NCI-H748 treated with DMSO at 0.1 percent for 48 hours (cell line): ENCODE results near the gene USHBP1.
"Not testable (repeated sequence)": the region's sequence is repeated elsewhere in the genome, so short reads cannot be mapped to it uniquely, and the experiment has no call there.

Source experiments
- DNase-seq: peaks from one replicate; lab custom pipeline; 2025; lab: John Stamatoyannopoulos, UW

The USHBP1 gene

DNA sequence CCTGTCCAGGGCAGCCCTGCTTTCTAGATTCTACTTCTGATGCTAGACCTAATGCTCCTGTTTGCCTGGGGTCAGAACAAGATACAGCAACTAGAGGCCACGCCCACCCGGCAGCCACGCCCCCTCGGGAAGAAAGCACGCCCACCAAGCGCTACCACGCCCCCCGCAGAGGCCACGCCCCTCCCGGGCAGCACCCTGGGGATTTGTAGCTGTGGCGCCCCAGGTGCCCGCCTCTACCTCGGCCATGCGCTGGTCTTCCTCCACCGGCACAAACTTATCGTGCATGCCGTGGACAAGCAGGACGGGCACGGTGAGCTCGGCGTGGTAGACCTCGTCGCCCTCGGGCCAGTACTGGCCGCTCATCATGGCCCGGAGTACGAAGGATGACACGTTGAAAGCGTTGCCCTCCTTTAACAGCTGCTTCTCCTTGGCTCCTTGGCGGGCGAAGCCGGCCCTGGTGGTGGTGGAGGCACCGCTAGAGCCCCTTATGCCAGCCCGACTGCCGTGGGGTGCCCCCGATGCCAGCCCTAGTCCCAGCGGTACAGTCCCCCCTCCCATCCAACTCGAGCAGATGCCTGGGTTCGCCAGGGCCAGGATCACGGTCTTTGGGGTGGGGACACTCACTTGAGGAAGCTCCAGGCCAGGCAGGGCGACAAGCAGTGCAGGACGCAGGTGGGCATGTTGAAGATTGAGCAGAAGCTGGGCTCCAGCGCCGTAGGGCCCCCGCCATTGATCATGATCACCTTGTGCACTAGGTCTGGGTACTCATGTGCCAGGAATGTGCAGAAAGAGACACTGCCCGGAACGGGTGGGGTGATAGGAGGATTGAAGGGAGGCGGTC is 29.7 kb upstream of the USHBP1 start:
- no peak for DNase-seq

DNA sequence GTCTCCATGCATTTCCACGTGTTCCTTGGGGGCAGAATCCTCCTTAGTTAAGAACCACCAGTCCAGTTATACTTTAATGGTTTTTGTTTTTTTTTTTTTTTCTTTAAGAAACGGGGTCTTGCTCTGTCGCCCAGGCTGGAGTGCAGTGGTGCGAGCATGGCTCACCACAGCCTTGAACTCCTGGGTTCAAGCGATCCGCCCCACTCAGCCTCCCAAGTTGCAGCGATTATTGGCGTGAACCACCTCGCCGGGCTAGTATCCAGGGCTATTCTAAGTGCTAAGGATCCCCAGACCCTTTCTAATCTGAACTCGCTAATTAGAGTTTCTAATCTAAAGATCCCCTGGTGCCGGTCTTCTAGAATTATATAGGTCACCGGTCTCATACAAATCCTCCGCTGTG is 29.1 kb upstream of the USHBP1 start:
- DNase-seq = no peak

DNA sequence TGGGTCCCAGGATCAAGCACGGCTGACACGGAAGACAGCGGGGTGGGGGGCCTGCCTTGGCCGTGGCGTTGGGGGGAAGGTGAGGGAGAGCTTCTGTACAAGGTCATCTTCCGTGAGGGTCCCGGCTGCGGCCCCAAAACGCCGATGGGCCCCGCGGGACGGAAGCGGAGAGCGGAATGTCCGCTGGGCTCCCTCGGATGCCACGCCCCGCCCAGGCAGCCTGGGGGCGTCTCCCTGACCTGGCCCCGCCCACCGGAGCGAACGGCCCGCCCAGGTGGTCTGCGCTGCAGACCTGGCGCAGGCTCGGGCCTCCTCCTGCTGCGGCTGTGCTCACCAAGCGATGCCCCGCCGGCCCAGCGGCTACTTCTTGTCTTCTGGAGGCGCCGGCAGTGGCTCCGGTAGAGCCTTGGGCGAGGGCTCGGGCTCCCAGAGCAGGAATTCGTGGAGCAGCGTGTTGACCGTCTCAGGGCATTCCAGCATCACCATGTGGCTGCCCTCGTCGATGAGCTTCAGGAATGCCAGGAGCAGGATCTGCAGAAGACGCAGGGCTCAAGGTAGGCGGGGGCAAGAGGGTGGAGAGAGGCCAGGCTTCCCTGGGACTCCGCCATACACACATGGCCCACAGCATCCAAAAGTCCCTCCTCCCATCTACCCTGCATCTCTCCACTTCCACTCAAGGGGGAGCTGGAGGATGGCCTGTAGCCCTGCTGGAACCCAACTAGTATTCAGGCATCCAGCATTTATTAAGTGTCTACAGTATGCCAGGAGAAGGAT is 27.9 kb upstream of the USHBP1 start:
- DNase-seq = no peak

DNA sequence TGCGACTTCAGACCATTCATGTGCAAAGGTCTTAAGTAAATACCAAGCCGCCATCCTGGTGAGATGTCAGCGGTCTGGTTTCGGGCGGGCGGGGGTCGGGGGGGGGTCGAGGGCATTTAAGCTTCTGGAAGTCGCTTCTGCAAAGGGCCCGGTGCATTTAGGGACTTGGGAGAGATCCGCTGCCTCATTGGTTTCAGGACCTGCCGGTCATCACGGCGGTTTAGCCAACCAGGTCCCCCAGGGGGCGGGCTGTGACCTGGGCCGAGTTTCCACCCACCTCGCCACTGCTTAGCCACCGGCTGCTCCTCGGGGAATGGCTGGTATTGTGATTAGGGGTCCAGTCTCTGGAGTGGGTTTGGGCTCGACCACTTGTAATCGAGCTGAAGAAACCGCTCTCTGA is 24.9 kb upstream of the USHBP1 start:
- DNase-seq = no peak

DNA sequence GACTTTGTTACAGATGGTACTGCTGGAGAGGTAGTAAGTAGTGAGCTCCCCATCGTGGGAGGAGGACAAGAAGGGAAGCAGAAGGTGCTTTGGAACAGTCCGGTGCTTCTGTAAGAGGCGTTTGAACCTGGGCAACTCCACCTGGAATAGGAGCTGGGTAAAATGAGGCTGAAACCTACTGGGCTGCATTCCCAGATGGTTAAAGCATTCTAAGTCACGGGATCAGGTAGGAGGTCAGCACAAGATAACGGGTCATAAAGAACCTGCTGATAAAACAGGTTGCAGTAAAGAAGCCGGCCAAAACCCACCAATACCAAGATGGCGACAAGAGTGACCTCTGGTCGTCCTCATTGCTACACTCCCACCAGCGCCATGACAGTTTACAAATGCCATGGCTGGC is 22.2 kb upstream of the USHBP1 start:
- no peak for DNase-seq

DNA sequence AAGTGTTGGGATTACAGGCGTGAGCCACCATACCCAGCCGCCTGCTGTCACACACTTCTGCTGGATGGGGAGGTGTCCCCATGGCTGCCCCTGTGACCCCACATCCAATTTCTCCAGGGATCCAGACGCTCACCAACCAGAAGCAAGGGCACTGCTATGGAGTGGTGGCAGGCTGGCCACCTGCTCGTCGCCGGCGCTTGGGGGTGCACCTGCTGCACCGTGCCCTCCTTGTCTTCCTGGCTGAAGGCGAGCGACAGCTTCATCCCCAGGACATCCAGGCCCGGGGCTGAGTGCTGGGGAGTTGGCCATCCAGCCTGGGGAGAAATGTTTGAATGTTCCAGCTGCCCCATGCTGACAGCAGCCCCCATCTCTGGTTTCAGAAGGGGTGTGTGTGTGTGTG is 21.7 kb upstream of the USHBP1 start:
- DNase-seq = no peak

- DNase-seq = no peak
These were observed 21.0 kb upstream of the USHBP1 start for GRCh38 chr19:17285415-17286135.

DNA sequence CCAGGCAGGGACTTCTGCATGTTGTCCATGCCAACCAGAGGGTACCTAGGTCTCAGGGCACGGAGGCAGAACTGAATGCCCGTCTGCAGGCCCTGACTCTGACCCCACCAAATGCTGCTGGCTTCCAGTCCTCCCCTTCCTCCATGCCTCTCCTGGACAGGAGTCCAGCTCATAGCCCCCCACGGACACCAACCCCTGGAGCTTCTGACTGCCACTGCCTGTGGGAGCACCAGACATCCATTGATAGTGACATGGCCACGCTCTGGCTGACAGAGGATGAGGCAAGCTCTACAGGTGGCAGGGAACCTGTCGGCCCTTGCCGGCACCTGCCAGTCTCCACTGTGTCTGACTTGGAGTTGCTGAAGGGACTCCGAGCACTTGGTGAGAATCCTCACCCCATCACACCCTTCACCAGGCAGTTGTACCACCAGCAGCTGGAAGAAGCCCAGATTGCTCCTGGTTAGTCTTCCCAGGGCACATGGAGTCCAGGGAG is 19.0 kb upstream of the USHBP1 start:
- DNase-seq = no peak

DNA sequence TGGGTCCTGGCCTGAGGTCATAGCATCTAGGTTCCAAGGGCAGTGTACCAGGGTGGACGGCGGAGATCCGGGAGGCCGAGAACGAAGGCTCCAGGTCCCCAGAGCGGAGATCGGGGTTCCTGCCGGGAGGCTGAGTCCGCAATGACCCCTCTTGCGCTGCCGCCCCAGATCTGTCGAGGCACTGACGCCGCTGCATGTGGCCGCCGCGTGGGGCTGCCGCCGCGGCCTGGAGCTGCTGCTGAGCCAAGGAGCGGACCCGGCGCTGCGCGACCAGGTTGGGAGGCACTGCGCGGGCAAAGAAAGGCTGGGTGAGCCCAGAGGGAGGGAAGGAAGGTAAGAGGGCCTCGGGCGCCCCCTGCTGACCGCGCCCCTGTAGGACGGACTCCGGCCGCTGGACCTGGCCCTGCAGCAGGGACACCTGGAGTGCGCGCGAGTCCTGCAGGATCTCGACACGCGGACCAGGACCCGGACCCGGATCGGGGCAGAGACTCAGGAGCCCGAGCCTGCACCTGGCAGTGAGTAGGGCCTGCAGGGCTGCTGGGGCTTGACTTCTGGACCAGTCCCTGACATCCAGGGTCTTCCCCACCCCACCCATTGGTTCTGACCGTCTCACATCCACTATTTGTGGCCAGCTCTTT is 18.1 kb upstream of the USHBP1 start:
- DNase-seq = peak; percentile 48

DNA sequence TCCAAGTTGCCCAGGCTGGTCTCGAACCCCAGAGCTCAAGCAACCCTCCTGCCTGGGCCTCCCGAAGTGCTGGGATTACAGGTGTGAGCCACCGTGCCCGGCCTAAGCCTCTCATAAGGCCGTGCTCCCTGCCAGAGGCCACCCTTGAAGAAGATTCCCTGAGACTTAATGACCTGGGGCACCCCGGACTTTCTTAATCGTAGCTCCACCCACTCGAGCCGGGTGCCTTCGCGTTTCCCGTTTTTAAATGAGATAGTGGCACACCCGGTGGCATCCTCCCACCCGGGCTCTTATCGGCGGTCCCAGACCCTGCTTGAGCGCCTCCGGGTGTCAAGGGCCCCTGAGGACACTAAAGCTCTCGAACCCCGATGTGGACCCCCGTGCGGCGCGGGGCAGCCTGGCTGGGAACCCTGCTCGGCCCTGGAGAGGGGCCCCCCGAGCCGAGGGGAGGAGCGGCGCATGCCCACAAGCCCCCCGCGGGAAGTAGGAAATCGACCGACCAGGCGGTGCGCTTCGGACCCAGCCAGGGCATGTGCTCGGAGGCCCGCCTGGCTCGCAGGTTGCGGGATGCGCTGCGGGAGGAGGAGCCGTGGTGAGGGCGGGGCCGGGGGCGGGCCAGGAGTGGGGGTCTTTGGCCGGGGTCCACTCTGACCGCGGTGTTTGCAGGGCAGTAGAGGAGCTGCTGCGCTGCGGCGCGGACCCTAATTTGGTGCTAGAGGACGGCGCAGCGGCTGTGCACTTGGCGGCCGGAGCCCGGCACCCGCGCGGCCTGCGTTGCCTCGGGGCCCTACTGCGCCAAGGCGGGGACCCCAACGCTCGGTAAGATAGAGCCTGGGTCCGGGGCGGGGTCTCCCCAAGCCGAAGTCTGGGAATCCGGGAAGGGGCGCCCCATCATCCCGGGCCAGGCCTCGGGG is 17.1 kb upstream of the USHBP1 start, which contains the start of gene ANKLE1:
Gene ANKLE1, plus strand, starts transcription at position 511 of the 914 bp plus-strand sequence. Its CDS starts 20 bp downstream, at position 531.
- DNase-seq = no peak

- no peak for DNase-seq
These were observed 14.9 kb upstream of the USHBP1 start for GRCh38 chr19:17279436-17279835.

- no peak for DNase-seq
These were observed 11.1 kb upstream of the USHBP1 start for GRCh38 chr19:17275441-17276175.

- not testable (repeated sequence) for DNase-seq
These were observed 10.3 kb upstream of the USHBP1 start for GRCh38 chr19:17274892-17275291.

DNA sequence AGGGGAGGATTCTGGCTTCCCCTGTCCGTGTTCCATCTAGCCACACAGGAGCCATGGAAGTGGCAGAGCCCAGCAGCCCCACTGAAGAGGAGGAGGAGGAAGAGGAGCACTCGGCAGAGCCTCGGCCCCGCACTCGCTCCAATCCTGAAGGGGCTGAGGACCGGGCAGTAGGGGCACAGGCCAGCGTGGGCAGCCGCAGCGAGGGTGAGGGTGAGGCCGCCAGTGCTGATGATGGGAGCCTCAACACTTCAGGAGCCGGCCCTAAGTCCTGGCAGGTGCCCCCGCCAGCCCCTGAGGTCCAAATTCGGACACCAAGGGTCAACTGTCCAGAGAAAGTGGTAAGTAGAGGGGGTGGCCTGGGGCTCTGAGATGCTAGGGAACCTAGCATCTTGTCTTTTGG is 4.2 kb upstream of the USHBP1 start:
- no peak for DNase-seq

DNA sequence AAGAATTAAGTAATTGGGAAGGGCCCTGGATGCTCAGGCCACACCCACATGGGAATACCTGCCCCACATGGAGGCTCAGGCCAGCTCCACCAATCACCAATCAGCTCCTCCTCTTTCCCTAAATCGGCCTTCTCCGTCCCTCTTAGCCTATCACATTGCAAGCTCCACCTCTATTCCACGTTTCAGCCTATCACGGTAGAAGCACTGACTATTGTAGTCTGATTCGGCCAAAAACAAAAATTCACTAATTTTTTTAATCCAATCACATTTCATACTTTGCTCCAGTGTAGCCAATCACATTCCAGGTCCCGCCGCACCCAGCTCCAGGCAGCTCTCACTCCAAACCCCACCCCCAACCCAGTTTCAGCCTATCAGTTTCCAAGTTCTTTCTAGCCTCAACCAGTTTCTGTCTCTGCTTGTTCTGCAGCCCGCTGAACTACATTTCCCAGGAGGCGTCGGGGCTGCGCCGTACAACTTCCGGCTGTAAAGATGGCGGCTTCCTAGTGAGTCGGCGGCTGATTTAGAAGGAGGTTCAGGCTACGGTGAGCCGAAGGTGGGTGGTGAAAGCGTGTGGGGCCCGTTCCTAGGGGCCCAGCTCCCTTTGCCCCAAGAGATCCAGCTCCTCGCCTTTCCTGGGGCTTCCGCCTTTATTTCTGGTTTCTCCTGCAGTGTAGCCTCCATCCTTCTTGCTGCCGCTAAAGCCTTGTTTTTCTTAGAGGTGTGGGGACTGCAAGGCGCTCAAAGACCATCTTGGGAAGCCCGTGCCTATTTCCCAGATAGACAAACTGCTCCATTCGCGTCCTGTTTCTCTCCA is 2.6 kb upstream of the USHBP1 start, which contains the start of gene BABAM1:
Gene BABAM1, plus strand, starts transcription at position 469 of the 814 bp plus-strand sequence. CDS start 1,364 bp downstream, outside the sequence.
- DNase-seq = peak; percentile 92

- DNase-seq = no peak
These were observed 2.0 kb upstream of the USHBP1 start for GRCh38 chr19:17266589-17266974.

DNA sequence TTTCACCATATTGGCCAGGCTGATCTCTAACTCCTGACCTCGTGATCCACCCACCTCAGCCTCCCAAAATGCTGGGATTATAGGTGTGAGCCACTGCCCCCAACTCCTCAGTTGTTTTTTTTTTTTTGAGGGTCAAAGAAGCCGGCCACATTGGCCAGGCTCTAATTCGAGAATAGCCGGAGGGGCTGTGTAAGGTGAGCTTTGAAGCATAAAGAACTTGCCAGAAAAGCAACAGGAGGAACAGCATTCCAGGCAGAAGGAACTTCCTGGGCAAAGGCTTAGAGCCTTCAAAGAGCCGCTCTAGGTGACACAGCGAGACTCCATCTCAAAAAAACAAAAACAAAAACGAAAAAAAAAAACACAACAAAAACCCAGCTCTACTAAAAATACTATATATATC is 1.5 kb upstream of the USHBP1 start:
- no peak for DNase-seq

- no peak for DNase-seq
These were observed 569 bp downstream of the USHBP1 start for GRCh38 chr19:17263712-17264640.
